ENCODE data around the gene MARCHF11.
A peak's percentile ranks its signal among the peaks of the same experiment; 100 is the strongest.

The MARCHF11 gene, protein sequence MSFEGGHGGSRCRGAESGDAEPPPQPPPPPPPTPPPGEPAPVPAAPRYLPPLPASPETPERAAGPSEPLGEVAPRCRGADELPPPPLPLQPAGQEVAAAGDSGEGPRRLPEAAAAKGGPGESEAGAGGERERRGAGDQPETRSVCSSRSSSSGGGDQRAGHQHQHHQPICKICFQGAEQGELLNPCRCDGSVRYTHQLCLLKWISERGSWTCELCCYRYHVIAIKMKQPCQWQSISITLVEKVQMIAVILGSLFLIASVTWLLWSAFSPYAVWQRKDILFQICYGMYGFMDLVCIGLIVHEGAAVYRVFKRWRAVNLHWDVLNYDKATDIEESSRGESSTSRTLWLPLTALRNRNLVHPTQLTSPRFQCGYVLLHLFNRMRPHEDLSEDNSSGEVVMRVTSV

GRCh38 chr5:16179511-16179935, at the start of gene MARCHF11:
MARCHF11 (minus strand) TSS chr5:16179791; CDS start chr5:16179575, 216 bp downstream.
- peak within 1 kb of the TSS; percentile 11; the same call in 1 of the 2 replicates for H3K4me3 ChIP-seq (ENCODE audit: low read depth, low read length)
- DNase-seq (ENCODE audit: low read depth): no peak
- TF ChIP-seq CTCF (IDR thresholded peaks at IDR 0.05; ENCODE audit: control insufficient read depth, extremely low read depth, insufficient read depth): no peak

DNA sequence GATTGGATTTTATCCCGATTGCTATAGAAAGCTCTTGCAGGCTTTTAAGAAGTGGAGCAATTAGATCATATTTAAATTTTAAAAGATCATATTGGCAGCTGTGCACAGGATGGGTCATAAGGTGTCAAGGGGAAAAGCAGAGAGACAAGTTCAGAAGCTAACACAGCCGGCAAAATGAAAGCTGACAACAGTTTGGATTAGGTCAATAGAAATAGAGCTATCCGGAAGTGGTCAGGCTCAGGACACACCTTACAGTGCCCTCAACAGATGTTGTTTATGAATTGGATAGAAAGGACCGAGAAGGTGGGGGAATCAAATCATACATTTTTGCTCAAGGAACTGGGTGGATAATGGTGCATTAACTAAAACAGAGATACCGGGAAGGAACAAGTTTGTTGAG, 46.3 kb upstream of the MARCHF11 start:
- DNase-seq (ENCODE audit: low read depth): no peak
- no peak overlapping the region for H3K4me3 ChIP-seq (ENCODE audit: low read depth, low read length)
- no peak for TF ChIP-seq CTCF (IDR thresholded peaks at IDR 0.05; ENCODE audit: control insufficient read depth, extremely low read depth, insufficient read depth)

GRCh38 chr5:16192311-16192710, 12.7 kb upstream of the MARCHF11 start:
- no peak for DNase-seq (ENCODE audit: low read depth)
- no peak overlapping the region for H3K4me3 ChIP-seq (ENCODE audit: low read depth, low read length)
- no peak for TF ChIP-seq CTCF (IDR thresholded peaks at IDR 0.05; ENCODE audit: control insufficient read depth, extremely low read depth, insufficient read depth)

- no peak for DNase-seq (ENCODE audit: low read depth)
- H3K4me3 ChIP-seq (ENCODE audit: low read depth, low read length): no peak overlapping the region
- no peak for TF ChIP-seq CTCF (IDR thresholded peaks at IDR 0.05; ENCODE audit: control insufficient read depth, extremely low read depth, insufficient read depth)
Measured at GRCh38 chr5:16180789-16181082, 1.1 kb upstream of the MARCHF11 start.

DNA sequence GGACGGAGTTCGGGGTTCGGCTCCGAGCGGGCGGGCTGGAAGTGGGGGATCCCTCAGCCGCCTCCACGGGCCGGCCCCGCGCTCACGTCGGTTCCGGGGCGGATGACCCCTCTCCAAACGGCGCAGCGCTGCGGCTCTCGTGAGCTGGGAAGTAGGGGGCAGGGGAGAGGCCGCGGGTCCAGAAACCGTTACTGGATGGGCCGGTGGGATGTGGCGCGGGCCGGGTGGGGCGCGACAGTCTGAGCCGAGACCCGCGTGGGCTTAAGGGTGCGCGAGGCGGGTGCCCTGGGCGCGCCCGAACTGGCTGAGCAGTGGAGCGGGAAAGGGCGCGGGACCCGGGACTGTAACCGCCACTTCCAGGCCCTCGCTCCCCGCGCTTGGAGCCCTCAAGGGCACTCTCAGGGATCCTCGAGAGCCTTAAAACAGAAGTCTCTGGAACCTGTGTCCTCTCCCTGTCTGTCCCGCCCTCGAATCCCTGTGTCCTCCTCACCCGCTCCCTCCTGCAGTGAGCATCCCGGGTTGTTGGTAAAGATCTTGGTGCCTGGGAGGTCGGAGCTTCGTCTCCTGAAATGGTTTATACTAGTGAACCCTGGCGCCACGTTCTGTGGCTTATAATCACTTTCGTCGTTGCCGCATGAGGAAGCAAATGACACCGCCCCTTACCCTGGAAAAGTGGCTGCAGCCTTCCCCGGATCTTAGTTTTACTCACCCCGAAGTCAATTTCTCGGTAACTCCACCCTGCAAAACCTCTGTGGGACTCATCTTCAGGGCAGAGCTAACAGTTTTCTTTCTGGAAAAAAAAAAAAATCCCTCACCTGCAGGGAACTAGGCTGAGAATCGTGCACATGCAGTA, 571 bp upstream of the MARCHF11 start:
- DNase-seq (ENCODE audit: low read depth): no peak
- no peak for TF ChIP-seq CTCF (IDR thresholded peaks at IDR 0.05; ENCODE audit: control insufficient read depth, extremely low read depth, insufficient read depth)
- H3K4me3 ChIP-seq (ENCODE audit: low read depth, low read length): no peak overlapping the region

GRCh38 chr5:16178745-16179372, 732 bp downstream of the MARCHF11 start:
- peak; percentile 37; the same call in 1 of the 2 replicates for TF ChIP-seq CTCF (IDR thresholded peaks at IDR 0.05; ENCODE audit: control insufficient read depth, extremely low read depth, insufficient read depth)
- DNase-seq (ENCODE audit: low read depth): peak; percentile 50
- no peak overlapping the region for H3K4me3 ChIP-seq (ENCODE audit: low read depth, low read length)
